HG02840 (cell line): ENCODE data around the gene RASA3.
A peak's percentile ranks its signal among the peaks of the same experiment; 100 is the strongest.
"Not testable (repeated sequence)": the region's sequence is repeated elsewhere in the genome, so short reads cannot be mapped to it uniquely, and the experiment has no call there.

Source experiments
- ATAC-seq: cut with Tn5 transposase; IDR thresholded peaks from one replicate; pipeline ENCODE4 v1.9.1; 2021; ENCODE audit warnings: mild to moderate bottlenecking, moderate library complexity, moderate number of reproducible peaks; ENCODE audit not compliant: unreplicated experiment, low FRiP score

Gene RASA3

DNA sequence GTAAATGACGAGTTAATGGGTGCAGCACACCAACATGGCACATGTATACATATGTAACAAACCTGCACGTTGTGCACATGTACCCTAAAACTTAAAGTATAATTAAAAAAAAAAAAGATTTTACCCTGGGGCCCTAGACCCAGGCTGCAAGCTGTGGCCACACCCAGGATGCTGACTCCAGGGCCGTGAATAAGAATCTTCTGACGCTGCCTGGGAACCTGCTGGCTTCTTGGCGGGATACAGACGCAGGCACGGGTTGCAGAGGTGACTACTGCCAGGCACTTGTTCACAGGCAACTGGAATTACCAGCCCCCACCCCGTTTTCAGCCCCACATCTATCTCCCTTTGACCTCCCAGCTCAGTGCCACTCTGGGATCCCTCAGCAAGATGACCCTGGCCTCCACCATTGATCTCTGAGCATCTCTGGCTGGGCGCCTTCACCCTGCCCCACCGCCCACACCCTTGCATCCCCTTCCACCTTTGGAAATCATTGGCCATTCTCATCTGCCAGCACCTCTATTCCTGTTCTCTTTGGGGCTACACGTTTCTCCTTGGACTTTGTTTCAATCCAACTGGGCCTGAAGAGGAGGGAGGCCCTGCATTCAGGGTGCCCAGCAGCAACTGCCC lies 25.6 kb upstream of the RASA3 start:
- ATAC-seq = no peak

DNA sequence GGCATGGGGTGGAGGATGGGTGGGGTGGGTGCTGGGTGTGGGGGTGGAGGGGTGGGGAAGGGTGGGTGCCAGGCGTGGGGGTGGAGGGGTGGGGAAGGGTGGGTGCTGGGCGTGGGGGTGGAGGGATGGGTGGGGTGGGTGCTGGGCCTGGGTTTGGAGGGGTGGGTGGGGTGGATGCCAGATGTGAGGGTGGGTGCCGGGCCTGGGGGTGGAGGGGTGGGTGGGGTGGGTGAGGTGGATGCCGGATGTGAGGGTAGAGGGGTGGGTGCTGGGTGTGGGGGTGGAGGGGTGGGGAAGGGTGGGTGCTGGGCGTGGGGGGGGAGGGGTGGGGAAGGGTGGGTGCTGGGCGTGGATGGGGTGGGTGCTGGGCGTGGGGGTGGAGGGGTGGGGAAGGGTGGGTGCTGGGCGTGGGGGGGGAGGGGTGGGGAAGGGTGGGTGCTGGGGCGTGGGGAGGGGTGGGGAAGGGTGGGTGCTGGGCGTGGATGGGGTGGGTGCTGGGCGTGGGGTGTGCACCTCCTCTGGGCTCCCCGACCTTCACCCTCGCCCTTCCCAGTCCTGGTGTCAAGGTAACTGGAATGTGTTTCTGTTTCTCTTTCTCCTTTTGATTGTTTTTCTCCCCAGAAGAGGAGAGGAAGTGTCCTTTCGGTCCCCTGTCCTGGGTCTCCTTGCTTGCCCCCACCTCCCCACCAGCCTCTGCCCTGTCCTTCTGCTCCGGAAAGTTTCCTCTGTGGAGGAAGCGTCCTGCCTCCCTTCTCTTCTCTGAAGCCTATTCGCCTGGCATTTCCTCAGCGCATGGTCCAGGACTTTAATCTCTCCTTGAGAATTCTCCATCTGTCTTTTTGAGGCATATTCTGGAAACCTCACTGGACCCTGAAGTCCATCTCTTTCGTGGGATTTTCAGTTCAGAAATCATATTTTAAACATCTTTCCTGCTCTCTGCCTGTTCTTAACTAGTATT lies 23.8 kb upstream of the RASA3 start:
- no peak for ATAC-seq

DNA sequence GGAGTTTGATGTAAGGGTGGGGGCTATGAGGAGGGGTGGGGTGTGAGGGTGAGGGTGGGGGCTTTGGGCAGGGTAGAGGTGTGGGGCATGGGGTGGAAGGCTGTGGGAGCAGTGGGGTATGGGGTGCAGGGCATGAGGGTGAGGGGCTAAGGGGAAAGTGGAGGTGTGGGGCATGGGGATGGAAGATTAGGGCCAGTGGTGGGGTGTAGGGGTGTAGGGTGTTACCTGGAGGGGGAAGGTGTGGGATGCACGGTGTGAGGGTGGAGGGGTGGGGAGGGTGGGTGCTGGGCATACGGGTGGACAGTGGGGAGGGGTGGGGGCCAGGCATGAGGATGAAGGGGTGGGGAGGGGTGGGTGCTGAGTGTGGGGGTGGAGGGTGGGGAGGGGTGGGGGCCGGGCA lies 22.9 kb upstream of the RASA3 start:
- ATAC-seq = no peak

DNA sequence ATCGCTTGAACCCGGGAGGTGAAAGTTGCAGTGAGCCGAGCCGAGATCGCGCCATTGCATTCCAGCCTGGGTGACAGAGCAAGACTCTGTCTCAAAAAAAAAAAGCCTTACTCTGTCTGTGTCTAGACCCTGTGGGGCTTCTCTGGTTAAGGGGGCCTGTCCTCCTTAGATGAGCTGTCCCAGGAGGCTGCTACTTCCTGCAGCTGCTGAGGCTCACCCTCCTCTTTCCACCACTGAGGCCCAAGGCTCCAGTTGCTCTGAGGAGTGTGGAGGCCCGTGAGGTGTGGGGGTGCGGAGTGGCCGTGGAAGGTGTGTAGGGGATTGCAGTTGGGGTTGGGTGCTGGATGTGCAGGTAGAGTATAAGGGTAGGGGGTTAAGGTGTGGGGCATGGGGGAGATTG lies 22.1 kb upstream of the RASA3 start:
- ATAC-seq = no peak

DNA sequence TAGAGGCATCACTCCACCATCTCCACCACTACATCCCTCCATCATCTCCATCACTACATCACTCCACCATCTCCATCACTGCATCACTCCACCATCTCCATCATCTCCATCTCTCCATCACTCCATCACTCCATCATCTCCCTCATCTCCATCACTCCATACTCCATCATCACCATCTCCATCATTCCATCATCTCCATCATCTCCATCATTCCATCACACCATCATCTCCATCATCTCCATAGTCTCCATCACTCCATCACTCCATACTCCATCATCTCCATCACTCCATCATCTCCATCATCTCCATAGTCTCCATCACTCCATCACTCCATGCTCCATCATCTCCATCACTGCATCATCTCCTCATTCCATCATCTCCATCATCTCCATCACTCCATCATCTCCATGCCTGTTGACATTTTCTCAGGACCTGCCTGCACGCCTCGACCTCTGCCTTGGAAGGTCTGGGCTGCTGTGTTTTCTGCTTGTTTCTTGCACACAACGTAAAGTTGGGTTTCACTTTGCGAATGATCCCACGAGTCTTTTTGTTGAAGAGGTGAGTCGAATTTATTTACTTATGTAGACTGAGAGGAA lies 21.2 kb upstream of the RASA3 start:
- ATAC-seq = no peak

DNA sequence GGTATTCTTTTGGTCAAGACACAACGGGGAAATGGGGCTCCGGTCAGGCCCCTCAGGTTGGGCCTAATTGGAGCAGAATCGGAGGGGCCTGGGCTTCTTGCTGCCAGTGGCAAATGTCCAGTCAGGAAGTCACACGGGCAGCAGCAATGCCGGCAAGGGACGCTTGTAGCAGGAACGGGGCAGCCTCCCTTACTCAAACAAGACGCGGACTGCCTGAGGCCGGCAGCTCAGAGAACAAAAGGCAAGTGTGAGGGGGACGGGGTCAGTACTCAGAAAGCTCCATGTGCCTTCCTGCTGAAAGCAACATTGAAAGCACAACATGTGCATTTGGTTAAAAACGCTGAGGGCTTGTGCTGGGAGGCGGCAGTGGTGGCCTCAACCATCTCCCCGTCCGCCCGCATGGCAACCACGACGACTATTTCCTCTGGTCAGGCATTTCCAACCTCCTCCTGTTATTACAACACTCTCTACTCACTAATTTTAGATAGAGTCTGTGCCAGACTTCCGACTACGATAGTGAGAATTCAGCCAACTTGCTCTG lies 20.5 kb upstream of the RASA3 start:
- ATAC-seq = no peak

DNA sequence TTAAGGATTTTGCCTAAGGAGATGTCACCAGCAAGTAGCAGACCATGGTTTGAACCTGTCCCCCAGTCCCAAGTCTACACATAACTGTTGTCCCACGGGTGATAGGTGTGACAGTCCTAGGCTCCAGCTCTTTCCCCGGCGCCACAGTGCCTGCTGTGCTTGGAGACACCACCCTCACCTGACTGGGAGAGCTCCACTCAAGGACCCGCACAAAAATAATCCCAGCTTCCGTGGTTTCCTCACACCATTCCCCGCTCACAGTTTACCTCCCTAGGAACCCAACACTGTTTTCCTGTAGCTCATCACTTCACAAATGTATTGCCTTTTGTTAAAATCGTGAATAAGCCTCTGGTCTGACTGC lies 19.8 kb upstream of the RASA3 start:
- no peak for ATAC-seq

DNA sequence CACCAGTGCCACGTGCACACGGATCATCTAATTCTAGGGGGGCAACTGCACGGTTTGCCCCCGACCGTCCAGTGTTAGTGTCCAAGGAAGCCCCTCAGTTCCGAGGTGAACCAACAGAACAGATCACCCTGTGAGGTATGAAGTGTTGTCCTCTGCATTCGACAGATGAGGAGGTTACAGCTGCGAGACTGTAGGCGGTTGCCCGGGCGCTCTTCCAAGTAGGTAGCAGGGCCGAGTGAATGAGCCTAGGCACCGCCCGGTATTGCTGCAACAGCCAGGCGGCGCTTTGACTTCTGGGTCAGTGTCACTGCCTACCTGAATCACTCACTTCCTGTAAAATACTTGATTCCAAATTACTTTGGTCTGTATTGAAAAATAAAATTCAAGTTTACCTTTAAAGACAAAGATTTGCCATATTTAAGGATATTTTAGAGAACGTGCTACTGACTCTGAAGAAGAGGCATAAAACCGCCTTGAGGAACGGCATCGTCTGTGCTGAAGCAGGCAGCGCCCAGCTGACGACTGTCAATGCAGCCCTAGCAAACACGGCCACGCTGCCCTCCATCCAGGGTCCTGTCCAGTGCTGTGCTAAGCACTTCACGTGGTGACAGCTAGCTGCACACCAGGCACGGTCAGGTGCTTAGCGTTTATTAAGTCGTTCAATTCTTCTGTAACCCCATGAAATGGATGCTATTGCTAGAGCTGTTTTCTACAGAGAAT lies 19.3 kb upstream of the RASA3 start:
- ATAC-seq = no peak

DNA sequence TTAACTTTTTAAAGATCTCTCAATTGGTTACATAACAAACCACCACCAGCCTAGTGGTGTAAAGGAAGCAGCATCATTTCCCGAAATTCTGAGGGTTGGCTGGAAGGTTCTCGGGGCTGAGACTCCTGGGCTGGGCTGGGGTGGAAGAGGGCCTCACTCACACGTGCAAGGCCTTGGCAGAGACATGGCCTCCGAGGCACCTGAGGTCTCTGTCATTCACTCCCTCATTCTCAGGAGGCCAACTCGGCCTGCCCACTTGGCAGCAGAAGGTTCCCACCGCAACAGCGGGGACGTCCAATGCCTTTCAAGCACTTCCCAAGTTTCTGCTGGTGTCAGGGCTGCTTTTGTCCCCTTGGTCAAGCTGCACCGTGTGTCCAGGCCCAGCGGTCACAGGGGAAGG lies 18.6 kb upstream of the RASA3 start:
- no peak for ATAC-seq

DNA sequence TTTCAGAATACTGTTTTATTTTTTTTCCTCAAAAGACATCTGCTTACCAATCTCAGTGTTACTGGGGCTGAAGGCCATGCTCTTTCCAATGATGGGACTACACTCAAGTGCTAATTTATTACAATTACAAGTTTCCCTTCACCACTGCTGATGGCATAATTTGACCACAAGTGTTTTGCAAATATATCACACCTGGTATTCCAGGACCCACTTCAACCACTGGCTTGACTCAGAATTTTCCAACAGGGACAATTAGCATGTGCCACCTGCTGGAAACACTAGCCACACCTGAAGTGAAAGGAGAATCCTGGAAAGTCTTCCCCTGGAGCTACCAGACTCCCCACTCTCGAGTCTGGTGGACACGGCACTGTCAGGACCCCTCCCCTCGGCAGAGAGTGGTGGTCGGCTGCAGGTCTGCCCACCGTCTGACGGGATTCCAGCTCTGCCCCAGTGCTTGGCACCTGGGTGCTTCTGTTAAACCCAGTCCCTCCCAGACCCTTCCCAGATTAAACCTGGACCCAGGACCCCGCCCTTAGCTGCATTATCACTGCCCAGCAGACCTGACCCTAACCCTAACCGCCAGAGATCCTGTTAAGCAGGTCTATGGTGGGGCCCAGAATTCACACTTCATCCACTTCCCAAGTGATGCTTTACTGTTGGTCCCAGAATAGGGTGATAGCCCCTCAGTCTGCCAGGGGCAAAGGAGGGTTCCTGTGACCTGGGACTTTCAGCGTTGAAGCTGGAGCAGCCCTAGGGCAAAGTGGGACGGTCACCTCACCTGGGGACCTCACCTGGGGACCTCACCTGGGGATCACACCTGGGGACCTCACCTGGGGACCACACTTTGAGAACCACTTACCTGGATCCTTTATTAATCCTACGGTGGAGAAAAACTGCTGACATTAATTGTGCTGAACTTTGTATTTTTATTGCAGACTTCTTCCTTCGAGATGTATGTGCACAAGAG lies 17.6 kb upstream of the RASA3 start:
- no peak for ATAC-seq

DNA sequence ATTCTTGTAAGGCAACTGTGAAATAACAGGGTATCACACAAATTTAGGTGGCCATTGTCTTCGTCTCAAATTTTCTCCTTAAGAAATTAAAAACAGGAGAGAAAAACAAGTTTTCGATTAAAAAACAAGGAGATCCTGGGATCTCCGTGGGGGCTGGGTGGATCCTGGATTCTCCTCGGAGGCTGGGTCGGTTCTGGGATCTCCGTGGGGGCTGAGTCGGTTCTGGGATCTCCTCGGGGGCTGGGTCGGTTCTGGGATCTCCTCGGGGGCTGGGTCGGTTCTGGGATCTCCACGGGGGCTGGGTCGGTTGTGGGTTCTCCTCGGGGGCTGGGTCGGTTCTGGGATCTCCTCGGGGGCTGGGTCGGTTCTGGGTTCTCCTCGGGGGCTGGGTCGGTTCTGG lies 16.5 kb upstream of the RASA3 start:
- ATAC-seq = not testable (repeated sequence)

DNA sequence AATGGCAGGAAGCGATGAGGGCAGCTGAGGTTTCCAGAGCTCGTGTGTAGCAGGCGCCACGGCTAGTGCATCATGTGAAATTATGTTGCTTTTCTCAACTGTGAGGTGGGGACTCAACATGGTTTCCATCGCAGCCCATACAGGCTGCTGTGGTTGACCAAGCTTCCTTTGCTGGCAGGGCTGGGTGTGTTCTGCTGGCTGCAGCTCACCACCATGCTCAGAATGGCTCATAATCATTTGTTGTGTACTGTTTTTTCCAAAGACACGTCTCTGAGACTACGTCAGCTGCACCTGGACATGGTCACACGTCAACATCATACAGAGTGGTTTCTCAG lies 16.1 kb upstream of the RASA3 start:
- ATAC-seq = peak; percentile 69

DNA sequence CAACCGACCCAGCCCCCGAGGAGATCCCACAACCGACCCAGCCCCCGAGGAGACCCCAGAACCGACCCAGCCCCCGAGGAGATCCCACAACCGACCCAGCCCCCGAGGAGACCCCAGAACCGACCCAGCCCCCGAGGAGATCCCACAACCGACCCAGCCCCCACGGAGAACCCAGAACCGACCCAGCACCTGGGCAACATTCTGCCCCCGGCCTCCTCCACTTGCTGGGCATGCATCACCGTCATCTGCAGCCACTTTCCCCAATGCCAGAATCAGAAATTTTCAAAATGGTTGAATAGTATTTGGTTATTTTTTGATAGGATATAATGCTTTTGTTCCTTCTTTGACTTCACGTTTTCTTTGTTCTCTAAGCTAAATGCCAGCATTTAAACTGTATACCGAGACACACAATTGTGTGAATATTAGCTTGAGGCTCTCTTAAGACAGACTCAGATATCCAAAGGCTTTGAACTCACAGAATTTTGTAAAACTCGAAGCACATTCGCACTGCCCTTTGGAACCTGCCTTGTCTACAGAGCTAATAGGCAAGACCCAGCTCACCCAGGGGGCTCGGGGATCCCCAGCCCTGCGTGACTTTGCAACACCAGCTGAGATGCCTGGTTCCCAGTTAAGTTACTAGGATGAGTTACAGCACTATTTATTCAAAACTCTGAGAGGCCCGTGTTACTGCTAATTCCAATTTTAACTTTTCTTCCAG lies 15.5 kb upstream of the RASA3 start:
- ATAC-seq = peak; percentile 34

DNA sequence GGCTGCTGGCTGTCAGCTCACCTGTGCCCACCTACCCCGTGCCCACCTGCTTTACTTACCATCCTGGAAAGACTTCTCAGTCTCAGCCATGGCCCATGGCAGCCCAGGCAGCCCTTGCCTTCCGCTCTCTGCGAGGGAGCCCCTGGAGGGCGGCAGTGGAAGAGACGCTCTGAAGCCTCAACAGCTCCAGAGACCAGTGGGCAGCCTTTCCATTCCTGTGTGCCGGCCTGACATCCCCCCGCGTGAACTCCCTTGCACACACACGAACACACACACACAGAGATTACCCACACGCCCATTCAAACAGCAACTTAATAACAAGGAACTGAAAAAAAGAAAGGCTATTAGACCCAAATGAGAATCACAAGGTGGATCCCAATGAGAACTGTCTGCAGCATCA lies 14.2 kb upstream of the RASA3 start:
- ATAC-seq = no peak

DNA sequence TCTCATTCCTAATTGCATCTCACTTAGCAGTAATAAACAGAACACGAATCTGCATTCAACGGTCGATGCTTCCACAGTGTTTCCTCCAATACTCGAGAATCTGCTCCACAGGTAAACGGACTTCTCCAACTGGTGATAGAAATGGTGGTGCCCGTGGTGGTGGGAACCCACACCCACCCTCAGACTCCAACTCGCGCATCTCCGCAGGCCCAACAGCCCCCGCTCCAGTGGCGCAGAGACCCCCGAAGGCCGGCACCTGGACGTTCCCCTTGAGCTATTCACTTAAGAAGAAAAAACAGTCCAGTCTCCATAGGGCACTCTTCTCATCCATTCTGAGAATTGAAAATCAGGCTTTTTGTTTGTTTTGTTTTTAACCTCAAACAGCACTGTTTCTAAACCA lies 13.8 kb upstream of the RASA3 start:
- ATAC-seq = no peak

DNA sequence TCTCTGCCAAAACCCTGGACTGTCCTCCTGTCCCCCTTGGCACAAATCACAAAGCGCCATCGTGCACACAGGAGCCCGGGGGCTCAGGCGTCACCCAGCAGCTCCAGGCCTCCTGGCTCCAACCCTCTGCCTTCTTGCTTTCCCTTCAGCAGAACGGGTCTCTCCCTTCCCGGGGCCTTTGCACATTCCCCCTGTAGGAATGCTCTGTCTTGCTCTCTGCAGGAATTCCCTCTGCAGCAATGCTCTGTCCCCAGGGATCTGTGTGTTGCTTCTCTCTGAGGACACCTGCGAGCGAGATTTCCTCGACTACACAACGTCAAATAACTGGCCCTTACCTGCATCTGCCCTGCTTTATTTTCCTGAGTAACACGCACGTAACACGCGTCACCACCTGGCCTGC lies 13.3 kb upstream of the RASA3 start:
- ATAC-seq = no peak

DNA sequence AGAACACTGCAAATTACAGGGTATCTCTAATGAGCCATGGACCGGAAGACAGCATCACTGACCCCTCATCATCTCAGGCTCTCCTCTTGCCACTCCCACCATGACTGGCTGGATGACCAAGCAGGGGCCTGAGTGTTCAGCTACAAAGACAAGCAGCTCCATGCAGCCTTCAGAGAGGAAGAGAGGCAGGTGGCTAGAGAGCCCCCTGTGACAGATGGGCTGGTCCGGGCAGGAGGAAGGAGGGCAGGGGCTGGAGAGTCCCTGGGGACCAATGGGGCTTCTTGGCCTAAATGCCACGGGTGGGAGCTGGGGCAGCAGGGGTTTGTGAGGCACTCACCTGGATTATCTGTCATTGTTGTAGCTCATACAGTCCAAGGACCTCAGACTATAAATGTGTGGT lies 12.8 kb upstream of the RASA3 start:
- no peak for ATAC-seq

DNA sequence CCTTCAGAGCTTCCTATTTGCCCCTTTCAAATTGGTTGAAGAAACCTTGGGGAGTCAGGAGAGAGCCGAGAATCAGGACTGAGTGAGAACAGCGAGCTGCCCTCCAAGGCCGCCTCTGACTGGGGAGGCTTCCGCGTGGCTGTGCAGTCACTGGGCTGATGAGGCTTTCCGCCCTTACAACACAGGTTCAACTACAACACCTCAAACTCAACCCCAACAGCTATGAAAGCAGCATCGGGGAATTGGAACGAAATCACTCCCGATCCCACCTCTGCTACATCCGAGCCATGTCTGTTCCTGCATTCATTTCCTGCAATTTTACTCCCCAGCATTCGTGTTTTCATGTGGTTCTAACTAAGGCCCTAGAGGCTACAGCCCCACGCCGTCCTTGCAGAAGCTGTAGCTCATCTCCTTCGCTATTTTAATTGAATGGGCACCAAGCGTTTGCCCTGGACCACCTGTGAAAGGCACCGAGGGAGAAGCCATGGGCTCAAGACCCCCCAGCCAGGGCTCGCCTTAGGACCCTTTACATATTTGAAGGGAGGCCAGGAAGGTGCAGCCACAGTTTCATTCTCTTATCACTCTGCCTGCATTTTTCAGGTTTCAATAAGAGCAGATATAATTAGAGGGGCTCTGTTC lies 12.3 kb upstream of the RASA3 start:
- no peak for ATAC-seq
